Gastroesophageal sphincter (tissue), 3 donors: ENCODE measurements around the gene FAR2.

Experiments
- POLR2A ChIP-seq, 2 donors: fragments of 450-650 bp; IDR thresholded peaks; one replicate each; pipeline ENCODE4 v1.6.1; 2017; ENCODE audit warnings: antibody characterized with exemption in 2 of 2, mild to moderate bottlenecking in 2 of 2, moderate library complexity in 1 of 2
- TF ChIP-seq, protein P1 (sequence below), 4 experiments: fragments of 200-600 bp in 2 of 4; fragments of 450-650 bp in 2 of 4; sonication (generic) in 1 of 4; IDR thresholded peaks; one replicate each; pipeline ENCODE4 v1.5.1; 2017 to 2019; ENCODE audit warnings: antibody characterized with exemption in 4 of 4, mild to moderate bottlenecking in 2 of 4, moderate library complexity in 2 of 4

DNA sequence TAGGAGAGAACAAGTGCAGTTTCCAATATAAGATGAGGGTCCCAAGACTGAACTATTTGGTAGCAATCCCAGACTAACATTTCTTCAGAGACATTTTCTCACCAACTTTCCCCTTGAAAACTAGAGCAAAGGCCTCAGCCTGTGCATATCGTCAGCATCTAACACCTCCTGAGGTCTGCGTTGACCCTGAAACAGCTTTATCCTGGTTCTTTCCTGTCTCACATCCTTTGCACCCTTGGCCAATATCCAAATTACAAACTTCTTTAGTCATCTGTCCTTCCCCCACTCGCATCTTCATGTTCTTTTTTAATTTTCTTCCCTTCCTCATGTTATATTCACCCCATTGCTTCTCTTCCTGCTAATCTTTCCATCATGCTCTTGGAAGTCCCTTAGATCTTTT is 83.0 kb downstream of the FAR2 start:
- TF ChIP-seq POLR2A (IDR thresholded peaks at IDR 0.05): no peak
- TF ChIP-seq, protein P1, sequence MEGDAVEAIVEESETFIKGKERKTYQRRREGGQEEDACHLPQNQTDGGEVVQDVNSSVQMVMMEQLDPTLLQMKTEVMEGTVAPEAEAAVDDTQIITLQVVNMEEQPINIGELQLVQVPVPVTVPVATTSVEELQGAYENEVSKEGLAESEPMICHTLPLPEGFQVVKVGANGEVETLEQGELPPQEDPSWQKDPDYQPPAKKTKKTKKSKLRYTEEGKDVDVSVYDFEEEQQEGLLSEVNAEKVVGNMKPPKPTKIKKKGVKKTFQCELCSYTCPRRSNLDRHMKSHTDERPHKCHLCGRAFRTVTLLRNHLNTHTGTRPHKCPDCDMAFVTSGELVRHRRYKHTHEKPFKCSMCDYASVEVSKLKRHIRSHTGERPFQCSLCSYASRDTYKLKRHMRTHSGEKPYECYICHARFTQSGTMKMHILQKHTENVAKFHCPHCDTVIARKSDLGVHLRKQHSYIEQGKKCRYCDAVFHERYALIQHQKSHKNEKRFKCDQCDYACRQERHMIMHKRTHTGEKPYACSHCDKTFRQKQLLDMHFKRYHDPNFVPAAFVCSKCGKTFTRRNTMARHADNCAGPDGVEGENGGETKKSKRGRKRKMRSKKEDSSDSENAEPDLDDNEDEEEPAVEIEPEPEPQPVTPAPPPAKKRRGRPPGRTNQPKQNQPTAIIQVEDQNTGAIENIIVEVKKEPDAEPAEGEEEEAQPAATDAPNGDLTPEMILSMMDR (IDR thresholded peaks at IDR 0.05): no peak
